Stimulated activated CD4-positive, alpha-beta T cell treated with anti-CD3 and anti-CD28 coated beads, Interleukin-15, amount 100 ng/mL, for 48 hours (primary cell): ENCODE data around the gene MACROD2.

ENCODE experiments used
- DNase-seq, 2 donors: peaks; one replicate each; pipeline ENCODE4 v3.0.0-alpha.2; 2020; ENCODE audit warnings: low read depth in 2 of 2

Gene MACROD2

GRCh38 chr20:16057651-16058050, 2062.3 kb downstream of the MACROD2 start:
- DNase-seq = no peak

DNA sequence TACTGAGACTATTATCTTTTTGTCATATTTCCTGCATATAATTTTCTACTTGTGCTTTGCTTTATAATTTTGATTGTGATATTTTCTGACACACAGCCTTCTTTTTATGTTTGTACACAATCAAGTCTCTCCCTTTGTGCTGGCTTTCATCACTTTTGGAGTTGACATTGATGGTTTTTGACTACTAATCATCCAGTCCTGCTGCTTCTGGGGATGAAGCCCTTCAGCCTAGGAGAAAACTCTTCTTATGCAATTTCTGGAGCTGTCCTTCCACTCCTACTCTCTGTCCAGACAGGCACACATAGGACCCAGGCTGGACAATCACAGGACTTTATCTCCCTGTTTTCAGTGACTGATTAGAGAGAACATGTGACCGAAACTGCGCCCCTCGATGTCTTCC, 2063.0 kb downstream of the MACROD2 start:
- DNase-seq = no peak

GRCh38 chr20:16059841-16060240, 2064.5 kb downstream of the MACROD2 start:
- DNase-seq = no peak

DNA sequence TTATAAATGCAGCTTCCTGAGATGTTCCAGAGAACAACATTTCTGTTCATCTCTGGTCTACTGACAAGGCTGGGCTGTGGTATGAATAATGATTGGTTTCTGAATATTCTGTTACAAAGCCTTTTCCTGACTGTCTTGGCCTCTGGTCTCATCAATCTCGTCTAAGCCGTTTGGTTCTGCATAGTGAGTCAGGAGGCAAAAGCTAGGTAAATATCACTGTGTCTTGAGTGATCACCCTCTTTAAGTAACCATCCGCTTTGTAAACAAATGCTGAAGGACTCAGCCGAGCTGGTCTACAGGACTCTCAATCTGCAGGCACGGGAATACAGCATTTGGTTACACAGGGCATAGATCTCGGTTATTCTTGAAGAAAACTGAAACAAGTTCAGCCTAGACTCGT, 2066.0 kb downstream of the MACROD2 start:
- DNase-seq = no peak

DNA sequence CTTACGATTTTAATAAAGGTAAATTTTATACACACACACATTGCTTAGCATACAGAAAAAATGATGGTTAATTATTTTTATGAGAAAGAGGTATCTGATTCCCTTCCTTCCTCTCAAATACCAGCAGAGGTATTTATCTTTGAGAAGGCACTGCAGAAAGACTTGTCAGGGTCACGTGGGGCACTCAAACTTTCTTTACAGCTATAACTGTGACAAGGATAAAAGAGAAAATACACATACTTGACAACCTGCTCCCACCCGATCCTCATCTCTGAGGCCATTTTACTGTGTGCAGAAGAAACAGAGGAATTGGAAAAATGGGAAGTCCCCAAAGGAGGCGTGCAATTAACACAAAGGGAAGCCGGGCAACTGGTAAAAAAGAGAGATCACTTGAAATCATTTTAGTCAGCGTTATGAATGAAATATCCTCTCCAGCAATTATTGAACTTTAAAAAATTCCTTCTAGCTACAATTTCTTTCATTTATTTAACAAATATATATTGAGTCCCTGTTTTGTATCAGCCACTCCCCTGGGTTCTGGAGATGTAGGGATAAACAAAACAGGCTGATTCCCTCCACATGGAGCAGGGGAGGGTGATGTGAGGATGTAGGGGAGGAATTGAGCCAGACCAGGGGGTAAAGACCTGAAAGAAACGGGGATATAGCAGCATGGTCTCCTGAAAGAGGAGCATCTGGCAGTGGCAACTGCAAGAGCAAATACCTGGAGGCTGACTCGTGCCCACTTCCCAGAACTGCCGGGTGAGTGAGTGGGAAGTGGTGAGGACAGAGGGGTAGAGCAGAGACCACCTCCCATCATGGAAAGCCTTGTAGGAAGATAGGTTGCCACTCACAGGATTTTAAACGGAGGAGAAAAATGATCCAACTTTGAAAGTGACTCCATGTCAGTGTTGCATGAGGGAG, 2067.6 kb downstream of the MACROD2 start:
- DNase-seq = no peak

GRCh38 chr20:16063881-16064280, 2068.6 kb downstream of the MACROD2 start:
- DNase-seq = no peak

DNA sequence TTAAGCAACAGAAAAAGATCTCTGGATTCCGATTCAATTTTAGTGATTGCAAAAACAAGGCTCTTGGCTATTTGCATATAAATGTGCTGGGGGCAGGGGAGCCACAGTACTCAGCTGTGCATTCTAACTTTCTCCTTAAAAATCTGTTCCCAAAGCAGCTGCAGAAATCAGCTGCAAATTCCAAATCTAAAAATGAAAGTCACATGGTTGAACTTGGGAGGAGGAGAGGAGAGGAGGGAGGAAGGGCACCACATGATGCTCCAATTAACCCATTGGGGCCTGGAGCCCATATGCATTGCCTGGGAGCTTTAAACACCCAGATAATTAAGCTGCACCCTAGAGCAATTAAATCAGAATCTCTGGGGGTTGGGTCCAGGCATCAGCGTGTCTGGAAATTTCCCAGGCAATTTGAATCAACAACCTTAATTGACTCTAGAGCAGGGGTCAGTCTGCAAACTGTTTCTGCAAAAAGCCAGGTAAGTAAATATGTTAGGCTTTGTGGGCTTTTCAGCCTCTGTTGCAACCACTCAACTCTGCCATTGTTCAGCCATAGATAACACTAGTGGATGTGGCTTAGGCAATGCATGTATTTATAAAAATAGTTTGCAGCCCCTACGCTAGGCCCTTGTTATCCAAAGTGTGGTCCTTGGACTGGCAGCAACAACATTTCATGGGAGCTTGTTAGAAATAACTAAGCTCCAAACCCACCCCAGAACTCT, 2069.8 kb downstream of the MACROD2 start:
- no peak for DNase-seq

DNA sequence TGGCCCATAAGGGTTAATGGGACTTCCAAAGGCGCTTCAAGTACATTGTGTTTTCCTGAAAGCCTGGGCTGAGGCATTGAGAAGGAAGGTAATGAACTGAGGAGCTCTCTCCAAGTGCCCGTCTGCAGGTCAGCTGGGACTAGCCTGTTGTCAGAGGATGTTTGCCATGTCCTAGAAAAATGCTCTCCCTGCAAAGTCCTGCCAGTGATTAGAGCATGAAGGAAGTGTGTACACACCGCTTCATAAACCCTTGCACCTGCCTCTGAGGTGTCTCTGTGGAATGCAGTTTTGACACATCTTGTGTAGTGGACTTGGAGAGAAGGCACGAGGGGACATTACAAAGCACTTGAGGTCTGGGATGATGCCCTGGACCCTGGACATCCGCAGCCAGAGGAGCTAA, 2071.3 kb downstream of the MACROD2 start:
- no peak for DNase-seq

- DNase-seq = no peak
Observed at GRCh38 chr20:16069389-16070010, 2074.2 kb downstream of the MACROD2 start.

DNA sequence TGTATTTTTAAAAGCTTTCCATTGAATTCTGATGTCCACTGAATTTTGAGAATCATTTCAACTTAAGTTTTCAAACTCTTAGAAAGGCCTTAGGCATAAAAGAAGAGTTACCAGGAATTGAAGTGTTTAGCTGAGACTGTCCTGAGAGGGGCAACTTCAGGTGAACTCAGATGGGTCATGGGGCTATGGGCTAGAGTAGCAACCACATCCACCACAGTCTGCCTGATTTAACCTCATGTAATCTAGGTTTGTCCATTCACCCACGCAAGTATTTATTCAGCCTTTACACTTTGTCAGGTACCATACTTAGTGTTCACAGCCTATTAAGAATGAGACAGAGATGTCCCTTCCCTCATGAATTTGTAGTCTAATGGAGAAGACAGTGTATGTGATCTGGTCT, 2076.9 kb downstream of the MACROD2 start:
- DNase-seq = no peak

DNA sequence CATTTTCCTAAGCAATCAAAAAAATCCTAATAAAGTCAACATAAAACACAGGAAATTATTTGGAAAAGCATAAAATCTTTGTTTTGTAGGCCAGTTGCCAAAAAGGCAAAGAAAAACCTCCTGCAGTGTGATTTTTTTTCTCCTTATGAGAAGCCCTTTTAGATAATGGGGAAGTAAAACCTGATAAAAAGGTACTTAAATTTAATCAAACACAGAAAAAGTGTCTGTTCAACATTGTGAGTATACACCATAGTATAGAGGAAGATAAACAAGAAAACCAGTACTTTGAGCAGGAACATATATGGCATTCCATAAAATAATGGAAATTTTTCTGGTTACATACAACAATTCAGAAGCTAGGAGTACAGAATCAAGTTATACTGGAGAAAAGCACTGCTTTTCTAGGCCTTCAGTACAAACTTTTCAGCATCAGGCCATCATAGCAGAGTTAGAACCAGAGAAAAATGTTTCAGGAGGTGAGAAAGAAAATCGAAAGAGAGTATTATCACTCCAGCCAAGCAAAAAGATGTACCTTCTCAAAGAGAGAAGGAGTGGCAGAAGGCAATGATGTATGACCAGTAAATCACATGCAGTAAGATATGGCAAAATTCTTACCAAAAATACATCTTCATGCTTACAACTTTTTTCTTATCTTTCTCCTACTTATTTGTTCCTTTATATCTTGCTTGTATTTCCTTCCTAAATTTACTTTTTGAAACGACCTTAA, 2083.0 kb downstream of the MACROD2 start:
- DNase-seq = no peak

DNA sequence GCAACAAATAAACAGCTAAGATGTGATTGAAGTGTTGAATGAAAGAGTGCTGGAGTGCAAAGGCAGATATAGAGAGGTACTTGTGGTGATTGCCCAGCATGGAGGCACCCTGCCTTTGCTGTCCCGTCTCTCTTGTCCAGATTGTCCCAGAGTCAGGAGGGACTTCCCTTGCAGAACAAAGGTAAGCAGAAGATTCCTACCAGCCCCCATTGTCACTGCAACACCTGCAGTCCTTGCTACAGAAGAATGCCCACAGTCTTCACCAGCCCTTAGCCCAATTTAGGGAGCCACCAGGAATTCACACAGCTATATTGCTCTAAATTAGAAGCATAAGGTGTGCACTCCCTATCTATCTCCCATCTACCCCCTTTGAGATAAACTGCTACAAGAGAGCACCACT, 2086.1 kb downstream of the MACROD2 start:
- no peak for DNase-seq

GRCh38 chr20:16082051-16082550, 2086.8 kb downstream of the MACROD2 start:
- no peak for DNase-seq

GRCh38 chr20:16083639-16084280, 2088.4 kb downstream of the MACROD2 start:
- DNase-seq = no peak

DNA sequence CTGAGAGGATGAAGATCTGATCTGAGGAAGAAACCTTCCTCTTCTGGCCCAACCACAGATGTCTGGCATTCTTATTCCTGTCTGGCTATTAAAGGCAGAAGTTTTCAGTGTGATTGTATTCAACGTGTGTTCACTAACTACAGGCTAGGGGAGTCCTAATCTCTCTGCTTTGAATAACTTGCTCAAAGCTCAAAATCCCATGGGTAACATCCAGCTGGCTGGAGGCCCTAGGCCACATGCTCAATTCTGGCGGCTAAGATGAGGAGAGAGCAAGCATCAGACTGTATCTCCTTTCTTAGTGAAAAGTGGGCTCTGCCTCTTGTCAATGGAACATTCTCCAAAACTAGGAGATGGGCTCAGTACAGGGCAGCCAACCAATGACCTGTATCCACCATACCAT, 2099.9 kb downstream of the MACROD2 start:
- DNase-seq = no peak

DNA sequence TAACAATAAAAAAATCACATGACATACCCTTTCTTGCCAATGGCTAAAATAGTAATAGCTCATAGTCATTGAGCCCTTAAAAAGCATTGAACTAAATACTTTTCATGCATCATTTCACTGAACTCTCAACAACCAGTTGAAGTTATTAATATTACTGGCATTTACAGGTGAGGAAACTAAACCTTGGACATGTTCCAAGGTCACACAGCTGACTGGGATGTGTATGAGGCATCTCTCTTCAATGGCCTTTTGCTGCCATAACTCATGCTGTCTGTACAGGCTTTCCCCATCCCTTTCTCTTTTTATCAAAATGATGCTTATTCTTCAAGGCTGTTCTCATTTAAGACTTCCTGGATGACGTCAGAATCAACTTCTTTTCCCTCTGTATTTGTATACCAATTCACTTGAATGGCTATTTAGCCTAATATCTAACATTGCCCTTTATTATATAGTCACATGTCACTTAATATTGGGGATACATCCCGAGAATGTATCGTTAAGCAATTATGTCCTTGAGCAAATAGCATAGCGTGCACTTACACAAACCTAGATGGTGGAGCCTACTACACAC, 2101.5 kb downstream of the MACROD2 start:
- no peak for DNase-seq

- DNase-seq = no peak
Observed at GRCh38 chr20:16097788-16098187, 2102.5 kb downstream of the MACROD2 start.

- DNase-seq = no peak
Observed at GRCh38 chr20:16098890-16099639, 2103.7 kb downstream of the MACROD2 start.

GRCh38 chr20:16100111-16100510, 2104.8 kb downstream of the MACROD2 start:
- no peak for DNase-seq

GRCh38 chr20:16100767-16101166, 2105.5 kb downstream of the MACROD2 start:
- DNase-seq = no peak
